ENCODE results near the gene WDR55. TPM values are rescaled to one million over a fixed set of nuclear protein-coding genes. Genes with fewer than 3 reads are reported as not detected.
"Not testable (repeated sequence)": the region's sequence is repeated elsewhere in the genome, so short reads cannot be mapped to it uniquely, and the experiment has no call there.

Gene WDR55
- total RNA-seq, 1 donor from 2014 or later, result 28.3 TPM

- no peaks in the 10 kb centered on the region for H3K36me3 Mint-ChIP-seq (ENCODE audit: unreplicated experiment)
- no peak overlapping the region for H3K27ac Mint-ChIP-seq (ENCODE audit: unreplicated experiment)
- no peaks in the 10 kb centered on the region for H3K9me3 Mint-ChIP-seq (ENCODE audit: unreplicated experiment)
- no peaks in the 10 kb centered on the region for H3K4me1 Mint-ChIP-seq (ENCODE audit: unreplicated experiment)
- no peak overlapping the region for H3K4me3 Mint-ChIP-seq (ENCODE audit: unreplicated experiment)
- no peak for DNase-seq (ENCODE audit: extremely low spot score, unreplicated experiment)
- TF ChIP-seq, protein P1, sequence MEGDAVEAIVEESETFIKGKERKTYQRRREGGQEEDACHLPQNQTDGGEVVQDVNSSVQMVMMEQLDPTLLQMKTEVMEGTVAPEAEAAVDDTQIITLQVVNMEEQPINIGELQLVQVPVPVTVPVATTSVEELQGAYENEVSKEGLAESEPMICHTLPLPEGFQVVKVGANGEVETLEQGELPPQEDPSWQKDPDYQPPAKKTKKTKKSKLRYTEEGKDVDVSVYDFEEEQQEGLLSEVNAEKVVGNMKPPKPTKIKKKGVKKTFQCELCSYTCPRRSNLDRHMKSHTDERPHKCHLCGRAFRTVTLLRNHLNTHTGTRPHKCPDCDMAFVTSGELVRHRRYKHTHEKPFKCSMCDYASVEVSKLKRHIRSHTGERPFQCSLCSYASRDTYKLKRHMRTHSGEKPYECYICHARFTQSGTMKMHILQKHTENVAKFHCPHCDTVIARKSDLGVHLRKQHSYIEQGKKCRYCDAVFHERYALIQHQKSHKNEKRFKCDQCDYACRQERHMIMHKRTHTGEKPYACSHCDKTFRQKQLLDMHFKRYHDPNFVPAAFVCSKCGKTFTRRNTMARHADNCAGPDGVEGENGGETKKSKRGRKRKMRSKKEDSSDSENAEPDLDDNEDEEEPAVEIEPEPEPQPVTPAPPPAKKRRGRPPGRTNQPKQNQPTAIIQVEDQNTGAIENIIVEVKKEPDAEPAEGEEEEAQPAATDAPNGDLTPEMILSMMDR (IDR thresholded peaks at IDR 0.05), result no peak
- no peaks in the 10 kb centered on the region for H3K27me3 Mint-ChIP-seq (ENCODE audit: unreplicated experiment)
These were observed 31.2 kb upstream of the WDR55 start for GRCh38 chr5:140633501-140633900.

GRCh38 chr5:140634103-140634502 lies 30.6 kb upstream of the WDR55 start:
- H3K36me3 Mint-ChIP-seq (ENCODE audit: unreplicated experiment), result no peaks in the 10 kb centered on the region
- no peaks in the 10 kb centered on the region for H3K27me3 Mint-ChIP-seq (ENCODE audit: unreplicated experiment)
- H3K4me1 Mint-ChIP-seq (ENCODE audit: unreplicated experiment), result peaks cover 3% of the 10 kb centered on the region
- no peak overlapping the region for H3K4me3 Mint-ChIP-seq (ENCODE audit: unreplicated experiment)
- no peaks in the 10 kb centered on the region for H3K9me3 Mint-ChIP-seq (ENCODE audit: unreplicated experiment)
- DNase-seq (ENCODE audit: extremely low spot score, unreplicated experiment), result no peak
- TF ChIP-seq, protein P1 (IDR thresholded peaks at IDR 0.05), result no peak
- H3K27ac Mint-ChIP-seq (ENCODE audit: unreplicated experiment), result no peak overlapping the region

GRCh38 chr5:140635291-140636257 lies 29.1 kb upstream of the WDR55 start:
- DNase-seq (ENCODE audit: extremely low spot score, unreplicated experiment), result no peak
- Mint-ChIP-seq H3K36me3 (ENCODE audit: unreplicated experiment) (no peaks in the 10 kb centered on the region), H3K9me3 (ENCODE audit: unreplicated experiment) (no peaks in the 10 kb centered on the region), H3K27me3 (ENCODE audit: unreplicated experiment) (no peaks in the 10 kb centered on the region), H3K27ac (ENCODE audit: unreplicated experiment) (no peak overlapping the region), H3K4me1 (ENCODE audit: unreplicated experiment) (peaks cover 11% of the 10 kb centered on the region), H3K4me3 (ENCODE audit: unreplicated experiment) (no peak overlapping the region)
- TF ChIP-seq, protein P1 (IDR thresholded peaks at IDR 0.05), result no peak

DNA sequence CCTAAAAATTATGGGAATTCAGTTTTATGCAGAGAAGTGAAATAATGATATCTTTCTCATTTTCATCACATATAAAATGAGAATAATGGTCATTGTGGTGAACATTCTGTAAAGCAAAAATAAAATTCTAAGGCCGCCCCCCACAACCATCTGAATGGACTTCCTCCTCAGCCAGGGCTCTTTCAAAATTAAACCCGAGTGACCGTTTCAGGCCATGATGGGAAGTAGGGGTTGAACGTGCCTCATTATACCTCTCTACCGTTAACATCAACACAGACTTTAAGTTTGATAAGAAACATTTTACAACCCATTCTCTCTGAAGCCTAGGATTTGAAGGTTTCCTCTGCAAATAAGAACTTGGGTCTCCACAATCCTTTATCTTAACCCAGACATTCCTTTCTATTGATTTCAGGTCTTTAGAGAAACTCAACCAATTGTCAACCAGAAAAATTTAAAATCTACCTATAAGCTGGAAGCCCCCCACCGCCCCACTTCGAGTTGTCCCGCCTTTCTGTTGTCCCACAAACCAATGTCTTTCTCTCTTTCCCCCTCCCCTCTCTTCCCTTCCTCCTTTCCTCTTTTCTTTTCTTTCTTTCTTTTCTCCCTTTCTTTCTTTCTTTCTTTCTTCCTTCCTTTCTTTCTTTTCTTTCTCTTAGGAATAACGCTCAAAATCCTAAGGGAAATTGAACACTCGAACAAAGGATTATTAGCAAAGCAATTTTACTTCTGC lies 27.2 kb upstream of the WDR55 start:
- no peaks in the 10 kb centered on the region for H3K36me3 Mint-ChIP-seq (ENCODE audit: unreplicated experiment)
- H3K4me3 Mint-ChIP-seq (ENCODE audit: unreplicated experiment), result no peak overlapping the region

GRCh38 chr5:140638898-140639147 lies 25.9 kb upstream of the WDR55 start:
- H3K27me3 Mint-ChIP-seq (ENCODE audit: unreplicated experiment); H3K36me3 Mint-ChIP-seq (ENCODE audit: unreplicated experiment); DNase-seq (ENCODE audit: extremely low spot score, unreplicated experiment); H3K9me3 Mint-ChIP-seq (ENCODE audit: unreplicated experiment): not testable (repeated sequence)
- Mint-ChIP-seq H3K27ac (ENCODE audit: unreplicated experiment) (peak overlapping the region; percentile 85), H3K4me3 (ENCODE audit: unreplicated experiment) (peak overlapping the region; percentile 82), H3K4me1 (ENCODE audit: unreplicated experiment) (peaks cover 17% of the 10 kb centered on the region)

More for the DNA sequence above, 27.2 kb upstream of the WDR55 start:
- TF ChIP-seq, protein P1 (IDR thresholded peaks at IDR 0.05), result no peak
- no peak for DNase-seq (ENCODE audit: extremely low spot score, unreplicated experiment)
- Mint-ChIP-seq H3K4me1 (ENCODE audit: unreplicated experiment) (peaks cover 17% of the 10 kb centered on the region), H3K27ac (ENCODE audit: unreplicated experiment) (no peak overlapping the region), H3K27me3 (ENCODE audit: unreplicated experiment) (no peaks in the 10 kb centered on the region), H3K9me3 (ENCODE audit: unreplicated experiment) (no peaks in the 10 kb centered on the region)

Data from osteocyte (in vitro differentiated cells).